Measurements from ENCODE around the gene ZBTB8A.

Gene ZBTB8A

DNA sequence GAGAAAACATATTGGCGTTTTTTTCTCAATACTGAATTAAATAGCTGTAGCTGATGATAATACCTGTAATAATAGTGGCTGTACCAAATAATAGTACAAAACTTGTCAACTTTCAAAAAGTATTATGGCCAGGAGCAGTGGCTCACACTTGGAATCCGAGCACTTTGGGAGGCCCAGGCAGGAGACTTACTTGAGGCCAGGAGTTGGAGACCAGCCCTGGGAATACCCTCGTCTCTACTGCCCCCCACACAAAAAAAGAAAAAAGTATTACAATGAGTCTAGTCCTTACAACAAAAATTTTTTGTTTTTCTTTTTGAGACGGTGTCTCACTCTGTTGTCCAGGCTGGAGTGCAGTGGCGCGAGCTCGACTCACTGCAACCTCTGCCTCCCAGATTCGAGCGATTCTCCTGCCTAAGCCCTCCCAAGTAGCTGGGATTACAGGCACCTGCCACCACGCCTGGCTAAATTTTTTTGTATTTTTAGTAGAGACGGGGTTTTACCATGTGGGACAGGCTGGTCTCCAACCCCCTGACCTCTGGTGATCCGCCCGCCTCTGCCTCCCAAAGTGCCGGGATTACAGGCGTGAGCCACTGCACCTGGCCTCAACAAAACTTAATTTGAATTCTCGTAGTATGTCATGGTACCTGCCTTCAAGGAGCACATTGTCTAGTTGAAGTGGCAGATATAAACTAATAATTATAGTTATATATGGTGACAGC is 113.2 kb downstream of the ZBTB8A start:
- no peak for FAIRE-seq
- DNase-seq (ENCODE audit: low spot score), result no peak

Measured in urothelium cell line (cell line).